ENCODE results near the gene COL6A5. TPM values are rescaled to one million over a fixed set of nuclear protein-coding genes. Genes with fewer than 3 reads are reported as not detected.

COL6A5 gene
- polyA plus RNA-seq, 3 donors: not detected

DNA sequence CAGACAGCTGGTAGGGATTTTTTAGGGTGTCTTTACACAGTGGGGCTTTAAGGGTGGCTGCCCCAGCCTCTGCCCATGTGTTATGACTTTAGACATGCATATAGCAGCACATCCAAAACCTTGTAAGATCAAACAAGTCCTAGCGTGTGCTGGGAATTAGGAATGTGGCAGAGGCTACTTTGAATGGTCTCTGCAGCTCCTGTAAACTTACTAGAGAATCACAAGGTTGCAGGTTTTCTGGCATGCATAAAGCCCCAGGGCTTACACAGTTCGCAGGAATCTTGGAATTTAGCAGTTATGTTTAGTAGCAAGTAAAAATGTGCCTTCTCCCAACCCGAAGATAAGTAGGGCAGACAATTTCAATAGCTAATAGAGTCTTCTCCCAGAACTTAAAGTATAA lies 124.7 kb downstream of the COL6A5 start:
- Mint-ChIP-seq H3K36me3 (no peaks in the 10 kb centered on the region), H3K27me3 (ENCODE audit: low read depth in 3 of 3) (peaks cover 0 to 3% (median 0%) of the 10 kb centered on the region in 3 donors), H3K27ac (no peak overlapping the region), H3K9me3 (peaks cover 0 to 9% (median 4%) of the 10 kb centered on the region in 7 donors), H3K4me3 (no peak overlapping the region), H3K4me1 (no peaks in the 10 kb centered on the region)
- Histone ChIP-seq H4K20me1 (ENCODE audit: insufficient read depth, low read length) (no peaks in the 10 kb centered on the region), H3K9me3 (replicated peaks in 1 of 2; ENCODE audit: control insufficient read depth in 1 of 2, insufficient read depth in 1 of 2, low read length in 2 of 2) (peaks cover 0 to 3% of the 10 kb centered on the region in 2 donors), H2AFZ (ENCODE audit: insufficient read depth, low read depth, low read length, poor library complexity, severe bottlenecking) (no peak overlapping the region), H3K79me2 (ENCODE audit: insufficient read depth, low read length) (no peaks in the 10 kb centered on the region), H3K4me1 (ENCODE audit: control insufficient read depth in 1 of 2, insufficient read depth in 2 of 2, low read length in 2 of 2) (no peaks in the 10 kb centered on the region), H3K4me2 (replicated peaks; ENCODE audit: extremely low read depth, low read length, poor library complexity, severe bottlenecking) (no peak overlapping the region), H3K9ac (ENCODE audit: insufficient read depth, low read length, poor library complexity, severe bottlenecking) (no peak overlapping the region), H3K27me3 (ENCODE audit: control insufficient read depth in 2 of 2, insufficient read depth in 2 of 2, low read length in 2 of 2) (no peaks in the 10 kb centered on the region), H3K27ac (ENCODE audit: low read depth in 1 of 2, low read length in 2 of 2) (no peak overlapping the region), H3K4me3 (replicated peaks in 1 of 3; ENCODE audit: low read depth in 2 of 3, low read length in 3 of 3) (no peak overlapping the region), H3K36me3 (replicated peaks in 1 of 2; ENCODE audit: control insufficient read depth in 1 of 2, insufficient read depth in 2 of 2, low read length in 2 of 2) (no peaks in the 10 kb centered on the region)
- TF ChIP-seq, protein P1, sequence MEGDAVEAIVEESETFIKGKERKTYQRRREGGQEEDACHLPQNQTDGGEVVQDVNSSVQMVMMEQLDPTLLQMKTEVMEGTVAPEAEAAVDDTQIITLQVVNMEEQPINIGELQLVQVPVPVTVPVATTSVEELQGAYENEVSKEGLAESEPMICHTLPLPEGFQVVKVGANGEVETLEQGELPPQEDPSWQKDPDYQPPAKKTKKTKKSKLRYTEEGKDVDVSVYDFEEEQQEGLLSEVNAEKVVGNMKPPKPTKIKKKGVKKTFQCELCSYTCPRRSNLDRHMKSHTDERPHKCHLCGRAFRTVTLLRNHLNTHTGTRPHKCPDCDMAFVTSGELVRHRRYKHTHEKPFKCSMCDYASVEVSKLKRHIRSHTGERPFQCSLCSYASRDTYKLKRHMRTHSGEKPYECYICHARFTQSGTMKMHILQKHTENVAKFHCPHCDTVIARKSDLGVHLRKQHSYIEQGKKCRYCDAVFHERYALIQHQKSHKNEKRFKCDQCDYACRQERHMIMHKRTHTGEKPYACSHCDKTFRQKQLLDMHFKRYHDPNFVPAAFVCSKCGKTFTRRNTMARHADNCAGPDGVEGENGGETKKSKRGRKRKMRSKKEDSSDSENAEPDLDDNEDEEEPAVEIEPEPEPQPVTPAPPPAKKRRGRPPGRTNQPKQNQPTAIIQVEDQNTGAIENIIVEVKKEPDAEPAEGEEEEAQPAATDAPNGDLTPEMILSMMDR (IDR thresholded peaks at IDR 0.05): no peak
- DNase-seq: no peak
- WGBS (ENCODE audit: insufficient coverage): 100% methylated on average over 1 of the region's 3 CpGs
- intact Hi-C loops (cut with micrococcal nuclease): no loop called here

DNA sequence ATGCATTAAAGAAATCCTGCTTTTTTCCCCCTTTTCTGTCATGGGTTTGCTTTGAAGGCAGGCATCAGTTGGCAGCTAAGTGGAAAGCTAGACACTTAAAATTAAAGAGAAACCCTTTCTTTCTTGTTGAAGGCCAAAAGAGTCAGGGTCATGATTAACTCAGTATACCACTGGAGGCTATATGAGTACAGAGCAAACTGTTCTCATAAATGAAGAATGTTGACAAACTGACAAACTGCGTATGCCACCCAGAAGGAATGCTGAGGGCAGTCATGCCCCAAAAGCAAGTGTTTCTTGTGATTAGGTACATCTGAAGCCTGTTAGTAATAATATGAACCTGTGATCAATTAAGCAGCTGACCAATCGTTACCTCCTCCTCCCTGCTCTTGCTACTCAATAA lies 127.9 kb downstream of the COL6A5 start:
- Histone ChIP-seq H3K4me2 (replicated peaks; ENCODE audit: extremely low read depth, low read length, poor library complexity, severe bottlenecking) (no peak overlapping the region), H3K36me3 (replicated peaks in 1 of 2; ENCODE audit: control insufficient read depth in 1 of 2, insufficient read depth in 2 of 2, low read length in 2 of 2) (no peaks in the 10 kb centered on the region)
- no CpG with 5 or more reads among the region's 2 CpGs for WGBS (ENCODE audit: insufficient coverage)

More for the DNA sequence above, 127.9 kb downstream of the COL6A5 start:
- Mint-ChIP-seq H3K4me3 (no peak overlapping the region), H3K4me1 (no peaks in the 10 kb centered on the region), H3K9me3 (peaks cover 2 to 15% (median 7%) of the 10 kb centered on the region in 7 donors), H3K27ac (no peak overlapping the region), H3K27me3 (ENCODE audit: low read depth in 3 of 3) (peaks cover 0 to 5% (median 2%) of the 10 kb centered on the region in 3 donors), H3K36me3 (no peaks in the 10 kb centered on the region)
- H2AFZ ChIP-seq (ENCODE audit: insufficient read depth, low read depth, low read length, poor library complexity, severe bottlenecking): no peak overlapping the region
- no peak overlapping the region for H3K27ac ChIP-seq (ENCODE audit: low read depth in 1 of 2, low read length in 2 of 2)
- H3K9ac ChIP-seq (ENCODE audit: insufficient read depth, low read length, poor library complexity, severe bottlenecking): no peak overlapping the region
- no peak for DNase-seq
- H4K20me1 ChIP-seq (ENCODE audit: insufficient read depth, low read length): no peaks in the 10 kb centered on the region
- TF ChIP-seq, protein P1 (IDR thresholded peaks at IDR 0.05): no peak
- H3K27me3 ChIP-seq (ENCODE audit: control insufficient read depth in 2 of 2, insufficient read depth in 2 of 2, low read length in 2 of 2): no peaks in the 10 kb centered on the region
- no peaks in the 10 kb centered on the region for H3K79me2 ChIP-seq (ENCODE audit: insufficient read depth, low read length)
- H3K4me3 ChIP-seq (replicated peaks in 1 of 3; ENCODE audit: low read depth in 2 of 3, low read length in 3 of 3): no peak overlapping the region
- intact Hi-C loops (cut with micrococcal nuclease): no loop called here
- peaks cover 0 to 3% of the 10 kb centered on the region in 2 donors for H3K9me3 ChIP-seq (replicated peaks in 1 of 2; ENCODE audit: control insufficient read depth in 1 of 2, insufficient read depth in 1 of 2, low read length in 2 of 2)
- H3K4me1 ChIP-seq (ENCODE audit: control insufficient read depth in 1 of 2, insufficient read depth in 2 of 2, low read length in 2 of 2): no peaks in the 10 kb centered on the region

All from CD14-positive monocyte (primary cell).